Lower leg skin (tissue), 3 donors: ENCODE measurements around the gene RGSL1.
A peak's percentile ranks its signal among the peaks of the same experiment; 100 is the strongest.

ENCODE experiments used
- POLR2A ChIP-seq, 2 donors: fragments of 450-650 bp; IDR thresholded peaks; one replicate each; pipeline ENCODE4 v1.6.1; 2016 to 2017; ENCODE audit warnings: antibody characterized with exemption in 2 of 2, mild to moderate bottlenecking in 1 of 2, moderate library complexity in 1 of 2
- TF ChIP-seq, protein P1 (sequence below), 3 donors: fragments of 450-650 bp; IDR thresholded peaks; one replicate each; pipeline ENCODE4 v1.5.1; 2016; ENCODE audit warnings: antibody characterized with exemption in 3 of 3, mild to moderate bottlenecking in 3 of 3, moderate library complexity in 2 of 3

DNA sequence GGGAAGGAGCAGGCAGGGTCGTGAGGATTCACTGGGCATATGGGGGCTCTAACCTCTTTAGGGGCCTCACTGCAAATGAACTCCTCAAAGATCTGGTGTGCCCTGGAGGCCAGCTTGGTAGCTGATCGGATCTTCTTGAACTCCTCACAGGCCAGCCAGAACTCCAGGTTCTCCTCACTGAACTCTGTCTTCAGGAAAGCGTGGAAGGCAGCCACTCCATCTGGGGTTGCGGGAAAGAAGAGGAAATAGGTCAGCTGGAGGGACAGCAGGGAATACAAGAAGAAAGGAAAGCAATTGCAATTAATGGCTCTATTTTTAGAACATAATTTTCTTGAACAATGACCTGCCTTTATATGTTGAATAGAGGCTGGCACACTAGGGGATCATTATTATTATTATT is 152.0 kb downstream of the RGSL1 start:
- TF ChIP-seq, protein P1, sequence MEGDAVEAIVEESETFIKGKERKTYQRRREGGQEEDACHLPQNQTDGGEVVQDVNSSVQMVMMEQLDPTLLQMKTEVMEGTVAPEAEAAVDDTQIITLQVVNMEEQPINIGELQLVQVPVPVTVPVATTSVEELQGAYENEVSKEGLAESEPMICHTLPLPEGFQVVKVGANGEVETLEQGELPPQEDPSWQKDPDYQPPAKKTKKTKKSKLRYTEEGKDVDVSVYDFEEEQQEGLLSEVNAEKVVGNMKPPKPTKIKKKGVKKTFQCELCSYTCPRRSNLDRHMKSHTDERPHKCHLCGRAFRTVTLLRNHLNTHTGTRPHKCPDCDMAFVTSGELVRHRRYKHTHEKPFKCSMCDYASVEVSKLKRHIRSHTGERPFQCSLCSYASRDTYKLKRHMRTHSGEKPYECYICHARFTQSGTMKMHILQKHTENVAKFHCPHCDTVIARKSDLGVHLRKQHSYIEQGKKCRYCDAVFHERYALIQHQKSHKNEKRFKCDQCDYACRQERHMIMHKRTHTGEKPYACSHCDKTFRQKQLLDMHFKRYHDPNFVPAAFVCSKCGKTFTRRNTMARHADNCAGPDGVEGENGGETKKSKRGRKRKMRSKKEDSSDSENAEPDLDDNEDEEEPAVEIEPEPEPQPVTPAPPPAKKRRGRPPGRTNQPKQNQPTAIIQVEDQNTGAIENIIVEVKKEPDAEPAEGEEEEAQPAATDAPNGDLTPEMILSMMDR (IDR thresholded peaks at IDR 0.05): peak in 1 of 3 donors; percentile 11
- TF ChIP-seq POLR2A (IDR thresholded peaks at IDR 0.05): no peak
